Endothelial cell of umbilical vein (primary cell): ENCODE results near the gene PCLO. TPM values are rescaled to one million over a fixed set of nuclear protein-coding genes. Genes with fewer than 3 reads are reported as not detected.

Experiments used
- BruUV-seq: library from RNA; stranded (reverse); fragments of 400-500 nt; replicated peaks from 2 replicates; lab custom pipeline; 2021; lab: Mats Ljungman, UMichigan
- CTCF ChIA-PET: fragments of 300-600, 350-600 bp; sonication (Branson Sonifier 250); formaldehyde crosslinking; loops from one replicate; lab custom pipeline; 2021; ENCODE audit warnings: antibody characterized with exemption, inconsistent platforms; lab: Charles Lee
- POLR2A ChIA-PET: fragments of 300-600, 350-600 bp; sonication (Branson Sonifier 250); formaldehyde crosslinking; loops from one replicate; lab custom pipeline; 2021; ENCODE audit warnings: antibody characterized with exemption, inconsistent platforms; lab: Charles Lee
- DNase-seq: peaks from one replicate; pipeline ENCODE4 v3.0.0-alpha.2; 2011; ENCODE audit warnings: low read depth, low spot score
- FAIRE-seq: peaks from 2 replicates; lab custom pipeline; 2011; peaks lifted over from hg19 to GRCh38; lab: Jason Lieb, UNC
- H2AFZ ChIP-seq: 2 replicates; pipeline ENCODE4 v1.6.0; 2012; ENCODE audit warnings: low read depth, low read length, control low read depth, inconsistent platforms
- H3K27ac ChIP-seq: 2 replicates; pipeline ENCODE4 v1.5.1; 2011; ENCODE audit warnings: low read depth, mild to moderate bottlenecking, control low read depth, low read length, moderate library complexity; ENCODE audit not compliant: insufficient read depth
- H3K27me3 ChIP-seq, 2 experiments: 2 replicates each; pipeline versions ENCODE4 v1.6.0 to v1.6.1; 2011; ENCODE audit warnings: low read length in 2 of 2, mixed read lengths in 1 of 2; ENCODE audit not compliant: control insufficient read depth in 2 of 2, insufficient read depth in 2 of 2
- H3K36me3 ChIP-seq, 2 experiments: 2 replicates in 1 of 2; 3 replicates in 1 of 2; pipeline ENCODE4 v1.5.1; 2011; ENCODE audit warnings: low read length in 2 of 2, mild to moderate bottlenecking in 1 of 2, moderate library complexity in 1 of 2; ENCODE audit not compliant: control insufficient read depth in 2 of 2, insufficient read depth in 2 of 2; ENCODE audit errors: extremely low read depth in 1 of 2
- H3K4me1 ChIP-seq: 3 replicates; pipeline ENCODE4 v1.5.1; 2011; ENCODE audit warnings: mild to moderate bottlenecking, low read length; ENCODE audit not compliant: control insufficient read depth, insufficient read depth; ENCODE audit errors: extremely low read depth
- H3K4me2 ChIP-seq: 2 replicates; pipeline ENCODE4 v1.6.1; 2011; ENCODE audit warnings: low read length, control low read depth, mixed read lengths; ENCODE audit not compliant: insufficient read depth
- H3K4me3 ChIP-seq, 3 experiments: fragments of 200-600 bp in 1 of 3; sonication (generic), shearing (Covaris generic) in 1 of 3; replicated peaks in 1 of 3; 2 replicates each; pipeline ENCODE4 v1.5.1; 2011 to 2016; ENCODE audit warnings: control low read depth in 3 of 3, low read length in 3 of 3, mild to moderate bottlenecking in 2 of 3, inconsistent platforms in 1 of 3, low read depth in 1 of 3, moderate library complexity in 1 of 3; ENCODE audit not compliant: insufficient read depth in 1 of 3
- H3K79me2 ChIP-seq: 2 replicates; pipeline ENCODE4 v1.6.0; 2012; ENCODE audit warnings: low read length, inconsistent platforms; ENCODE audit not compliant: control insufficient read depth, insufficient read depth
- H3K9ac ChIP-seq: replicated peaks from 2 replicates; pipeline ENCODE3; 2011; ENCODE audit warnings: low read length, control low read depth; ENCODE audit not compliant: insufficient read depth; ENCODE audit errors: extremely low read depth
- H3K9me1 ChIP-seq: replicated peaks from 3 replicates; pipeline ENCODE4 v1.6.0; 2011; ENCODE audit warnings: mild to moderate bottlenecking, low read length; ENCODE audit not compliant: control insufficient read depth, insufficient read depth; ENCODE audit errors: extremely low read depth
- H3K9me3 ChIP-seq: replicated peaks from 2 replicates; pipeline ENCODE4 v1.5.1; 2012; ENCODE audit warnings: low read length, inconsistent platforms; ENCODE audit not compliant: control insufficient read depth, insufficient read depth
- H4K20me1 ChIP-seq: replicated peaks from 2 replicates; pipeline ENCODE3; 2011; ENCODE audit warnings: mild to moderate bottlenecking, low read length; ENCODE audit not compliant: control insufficient read depth, insufficient read depth; ENCODE audit errors: extremely low read depth
- CTCF ChIP-seq, 2 donors: IDR thresholded peaks; 1 replicate in 1 of 2; 2 replicates in 1 of 2; pipeline ENCODE4 v1.5.1; 2011; ENCODE audit warnings: low read length in 2 of 2, mild to moderate bottlenecking in 2 of 2, moderate library complexity in 2 of 2, control low read depth in 1 of 2, inconsistent platforms in 1 of 2, low read depth in 1 of 2; ENCODE audit not compliant: insufficient read depth in 1 of 2; ENCODE audit errors: extremely low read depth in 1 of 2
- EZH2 ChIP-seq: IDR thresholded peaks from 2 replicates; pipeline ENCODE4 v1.6.1; 2012; ENCODE audit warnings: borderline replicate concordance, low read depth, mild to moderate bottlenecking, moderate library complexity, low read length, inconsistent platforms; ENCODE audit not compliant: severe bottlenecking
- FOS ChIP-seq: IDR thresholded peaks from 2 replicates; pipeline ENCODE4 v1.6.1; 2011; ENCODE audit warnings: mild to moderate bottlenecking, low read length, moderate library complexity, borderline replicate concordance; ENCODE audit not compliant: insufficient read depth
- GATA2 ChIP-seq: IDR thresholded peaks from 2 replicates; pipeline ENCODE4 v1.7.0; 2011; ENCODE audit warnings: low read depth, mild to moderate bottlenecking, moderate library complexity, mixed read lengths, low read length; ENCODE audit not compliant: insufficient read length, insufficient read depth
- JUN ChIP-seq: IDR thresholded peaks from 2 replicates; pipeline ENCODE4 v1.6.1; 2011; ENCODE audit warnings: borderline replicate concordance, low read depth; ENCODE audit not compliant: insufficient read length, insufficient read depth
- MYC ChIP-seq: IDR thresholded peaks from one replicate; pipeline ENCODE4 v1.6.1; 2011; ENCODE audit warnings: mild to moderate bottlenecking, low read depth, low read length
- POLR2A ChIP-seq: IDR thresholded peaks from 2 replicates; pipeline ENCODE4 v1.6.1; 2012; ENCODE audit warnings: low read depth, mild to moderate bottlenecking, control low read depth, low read length
- POLR2AphosphoS5 ChIP-seq: IDR thresholded peaks from 2 replicates; pipeline ENCODE4 v1.6.1; 2012; ENCODE audit warnings: low read depth, mild to moderate bottlenecking, control low read depth, low read length, moderate library complexity; ENCODE audit not compliant: insufficient read depth
- dilution Hi-C: fragments of 300-500 bp; cut with MboI; formaldehyde crosslinking; loops from one replicate; pipeline ENCODE4 v1.15.0; 2019; ENCODE audit warnings: low sequenced_read_pairs; ENCODE audit not compliant: extremely low pct_ligation_motif_present
- intact Hi-C: fragments of 100-400 bp; cut with micrococcal nuclease; formaldehyde crosslinking; loops from one replicate; pipeline ENCODE4 v1.10.0; 2022
- polyA plus RNA-seq, 4 experiments: library from polyadenylated mRNA; depleted of rRNA in 3 of 4; stranded (reverse) in 3 of 4; unstranded in 1 of 4; fragments of >200 nt; gene quantifications; 2 replicates each; pipeline versions ENCODE4 v1.2.1 to v1.2.3, GENCODE V29; 2011 to 2012; ENCODE audit warnings: missing spikeins in 1 of 4
- total RNA-seq: library from RNA; stranded (reverse); gene quantifications from 2 replicates; pipeline ENCODE4 v1.2.3, GENCODE V29; 2021
- TF ChIP-seq, protein P1 (sequence below): IDR thresholded peaks from 2 replicates; pipeline ENCODE4 v1.6.1; 2011; ENCODE audit not compliant: insufficient read depth, insufficient read length

Gene PCLO
- total and polyA plus RNA-seq, 2 donors (not counting 3 experiments of a cell fraction or from before 2014, with no cell fraction given): 0.04 to 0.75 TPM

GRCh38 chr7:82945056-82945455 is 217.6 kb downstream of the PCLO start:
- FAIRE-seq (no peak), DNase-seq (no peak)
- ChIA-PET POLR2A (no interaction called here), CTCF (no interaction called here)
- dilution Hi-C loops: no loop called here
- no peaks in the 10 kb centered on the region for H3K9me3 ChIP-seq
- no peak overlapping the region for H3K4me2 ChIP-seq
- no peaks in the 10 kb centered on the region for H3K9me1 ChIP-seq
- H3K4me1 ChIP-seq: no peaks in the 10 kb centered on the region
- intact Hi-C loops: no loop called here
- H3K27ac ChIP-seq: no peak overlapping the region
- TF ChIP-seq POLR2A (no peak), MYC (no peak), JUN (no peak), CTCF (IDR thresholded peaks at IDR 0.05; ENCODE audit: extremely low read depth in 1 of 2, insufficient read depth in 1 of 2, low read depth in 1 of 2, low read length in 2 of 2) (no peak), FOS (no peak), EZH2 (no peak), GATA2 (no peak), POLR2AphosphoS5 (no peak)
- TF ChIP-seq, protein P1, sequence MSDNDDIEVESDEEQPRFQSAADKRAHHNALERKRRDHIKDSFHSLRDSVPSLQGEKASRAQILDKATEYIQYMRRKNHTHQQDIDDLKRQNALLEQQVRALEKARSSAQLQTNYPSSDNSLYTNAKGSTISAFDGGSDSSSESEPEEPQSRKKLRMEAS: no peak
- no TSS peak for BruUV-seq
- no peaks in the 10 kb centered on the region for H4K20me1 ChIP-seq
- H3K27me3 ChIP-seq: no peaks in the 10 kb centered on the region
- H3K9ac ChIP-seq: no peak overlapping the region
- no peaks in the 10 kb centered on the region for H3K36me3 ChIP-seq
- no peak overlapping the region for H2AFZ ChIP-seq
- H3K79me2 ChIP-seq: no peaks in the 10 kb centered on the region
- H3K4me3 ChIP-seq: no peak overlapping the region
